Body of pancreas (tissue), 4 donors: ENCODE results near the gene ASCC3. TPM values are rescaled to one million over a fixed set of nuclear protein-coding genes. Genes with fewer than 3 reads are reported as not detected.

Source experiments
- ATAC-seq: fragments of 150-250 bp; one replicate; pipeline ENCODE4 v1.9.1; 2016
- DNase-seq, 4 donors: peaks; one replicate each; pipeline ENCODE4 v3.0.0-alpha.2; 2019
- H3K27ac ChIP-seq, 4 donors: fragments of 200-600 bp; sonication (generic); 1 replicate in 3 of 4; 2 replicates in 1 of 4; pipeline versions ENCODE4 v1.5.1 to v1.6.1; 2016 to 2019; ENCODE audit warnings: mild to moderate bottlenecking in 1 of 4, mixed read lengths in 1 of 4, moderate library complexity in 1 of 4
- H3K27me3 ChIP-seq, 2 donors: fragments of 200-600 bp; sonication (generic); one replicate each; pipeline ENCODE4 v1.6.0; 2016; ENCODE audit warnings: mild to moderate bottlenecking in 1 of 2
- H3K36me3 ChIP-seq, 2 donors: fragments of 200-600 bp; sonication (generic); replicated peaks in 1 of 2; 2 replicates each; pipeline ENCODE4 v1.5.1; 2016; ENCODE audit warnings: low read depth in 2 of 2; ENCODE audit not compliant: insufficient read depth in 1 of 2
- H3K4me1 ChIP-seq: fragments of 200-600 bp; sonication (generic); one replicate; pipeline ENCODE4 v1.6.0; 2016
- H3K4me3 ChIP-seq, 2 donors: fragments of 200-600 bp; sonication (generic); 1 replicate in 1 of 2; 2 replicates in 1 of 2; pipeline ENCODE4 v1.5.1; 2016 to 2019
- H3K9me3 ChIP-seq, 3 donors: fragments of 200-600 bp; sonication (generic); 1 replicate in 2 of 3; 2 replicates in 1 of 3; pipeline ENCODE4 v1.5.1; 2016
- CTCF ChIP-seq, 7 experiments: fragments of 450-650 bp in 4 of 7; fragments of 200-600 bp in 3 of 7; sonication (generic) in 3 of 7; IDR thresholded peaks; one replicate each; pipeline ENCODE4 v1.5.1; 2016 to 2019; ENCODE audit warnings: antibody characterized with exemption in 7 of 7
- POLR2A ChIP-seq, 3 donors: fragments of 450-650 bp; IDR thresholded peaks; one replicate each; pipeline ENCODE4 v1.6.1; 2016; ENCODE audit warnings: antibody characterized with exemption in 3 of 3, mild to moderate bottlenecking in 2 of 3
- WGBS, 2 donors: methylation state at CpG; one replicate each; pipeline ENCODE4 v1.1.5; 2017; 5-methylcytosine and 5-hydroxymethylcytosine counted together
- intact Hi-C: fragments of 100-400 bp; cut with DNase I; formaldehyde crosslinking; loops from one replicate; pipeline ENCODE4 v1.15.1; 2023
- total RNA-seq, 2 donors: library from RNA; depleted of rRNA; stranded (reverse); fragments of >200 nt; gene quantifications; one replicate each; pipeline ENCODE4 v1.1.0, GENCODE V29; 2016

The ASCC3 gene
- total RNA-seq, 2 donors from 2014 or later = 16.8 to 26.5 TPM

DNA sequence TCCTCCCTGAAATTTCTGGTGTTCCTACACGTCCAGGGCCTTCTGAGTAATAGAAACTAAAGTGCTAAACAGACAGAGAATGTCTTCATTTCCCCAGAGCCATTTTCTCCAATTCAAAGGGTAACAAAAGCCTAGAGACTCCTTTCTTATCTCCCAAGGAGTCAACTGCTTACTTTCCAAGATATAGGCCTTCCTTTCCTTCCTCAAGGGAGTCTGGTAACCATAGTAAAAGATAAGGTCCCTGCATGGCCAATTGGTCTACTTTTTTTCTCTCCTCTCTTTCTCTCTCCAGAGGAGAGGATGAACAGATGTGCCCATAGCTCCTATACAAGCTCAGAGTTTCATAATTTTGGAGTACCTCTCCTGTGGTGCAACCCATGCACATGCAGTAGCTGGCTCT, 185.7 kb downstream of the ASCC3 start:
- whole genome bisulfite sequencing, 2 donors = 79 to 89% methylated on average over 1 of the region's 1 CpG
- intact Hi-C loops = no loop called here
- Histone ChIP-seq H3K36me3 (no peaks in the 10 kb centered on the region), H3K9me3 (no peaks in the 10 kb centered on the region), H3K27me3 (no peaks in the 10 kb centered on the region), H3K4me1 (no peaks in the 10 kb centered on the region), H3K4me3 (no peak overlapping the region), H3K27ac (no peak overlapping the region)
- no peak for TF ChIP-seq POLR2A (IDR thresholded peaks at IDR 0.05)
- TF ChIP-seq CTCF (IDR thresholded peaks at IDR 0.05) = no peak
- ATAC-seq (no peak), DNase-seq (no peak)

GRCh38 chr6:100693249-100693927, 187.7 kb downstream of the ASCC3 start:
- DNase-seq (no peak), ATAC-seq (no peak)
- H3K27ac ChIP-seq = no peak overlapping the region
- no peaks in the 10 kb centered on the region for H3K27me3 ChIP-seq
- WGBS, 2 donors = 91 to 100% methylated on average over 1 of the region's 1 CpG
- H3K36me3 ChIP-seq = no peaks in the 10 kb centered on the region
- no peak for TF ChIP-seq POLR2A (IDR thresholded peaks at IDR 0.05)
- no peak for TF ChIP-seq CTCF (IDR thresholded peaks at IDR 0.05)
- H3K9me3 ChIP-seq = no peaks in the 10 kb centered on the region
- H3K4me3 ChIP-seq = no peak overlapping the region
- H3K4me1 ChIP-seq = no peaks in the 10 kb centered on the region
- intact Hi-C loops = no loop called here

DNA sequence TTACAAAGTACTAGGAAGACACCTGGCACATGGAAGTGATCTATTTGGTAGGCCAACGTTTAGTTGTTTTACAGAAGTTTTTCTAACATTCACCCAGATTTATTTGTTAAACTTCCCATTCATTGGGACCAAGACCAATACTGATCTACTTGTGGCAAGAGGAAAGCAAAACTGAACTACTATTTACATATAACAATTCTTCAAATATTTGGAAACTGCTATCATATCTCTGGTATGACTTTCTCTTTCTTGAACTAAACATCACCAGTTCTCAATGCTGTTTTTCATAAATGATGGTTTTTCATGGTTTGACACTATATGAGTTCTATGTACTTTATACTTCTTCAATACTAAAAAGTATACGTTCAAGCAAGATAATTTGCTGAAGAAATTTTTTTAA, 189.2 kb downstream of the ASCC3 start:
- Histone ChIP-seq H3K27ac (no peak overlapping the region), H3K9me3 (no peaks in the 10 kb centered on the region), H3K4me3 (no peak overlapping the region), H3K4me1 (no peaks in the 10 kb centered on the region), H3K27me3 (no peaks in the 10 kb centered on the region), H3K36me3 (no peaks in the 10 kb centered on the region)
- no peak for TF ChIP-seq POLR2A (IDR thresholded peaks at IDR 0.05)
- TF ChIP-seq CTCF (IDR thresholded peaks at IDR 0.05) = no peak
- intact Hi-C loops = no loop called here
- ATAC-seq (no peak), DNase-seq (no peak)
- WGBS, 2 donors = 62 to 65% methylated on average over 2 of the region's 2 CpGs

- no peak for TF ChIP-seq CTCF (IDR thresholded peaks at IDR 0.05)
- TF ChIP-seq POLR2A (IDR thresholded peaks at IDR 0.05) = no peak
- H3K27ac ChIP-seq = no peak overlapping the region
- intact Hi-C loops = no loop called here
- ATAC-seq (no peak), DNase-seq (no peak)
- H3K36me3 ChIP-seq = no peaks in the 10 kb centered on the region
- no peaks in the 10 kb centered on the region for H3K4me1 ChIP-seq
- no peak overlapping the region for H3K4me3 ChIP-seq
- no peaks in the 10 kb centered on the region for H3K27me3 ChIP-seq
- H3K9me3 ChIP-seq = no peaks in the 10 kb centered on the region
These were observed 194.9 kb downstream of the ASCC3 start for GRCh38 chr6:100686216-100686615.

DNA sequence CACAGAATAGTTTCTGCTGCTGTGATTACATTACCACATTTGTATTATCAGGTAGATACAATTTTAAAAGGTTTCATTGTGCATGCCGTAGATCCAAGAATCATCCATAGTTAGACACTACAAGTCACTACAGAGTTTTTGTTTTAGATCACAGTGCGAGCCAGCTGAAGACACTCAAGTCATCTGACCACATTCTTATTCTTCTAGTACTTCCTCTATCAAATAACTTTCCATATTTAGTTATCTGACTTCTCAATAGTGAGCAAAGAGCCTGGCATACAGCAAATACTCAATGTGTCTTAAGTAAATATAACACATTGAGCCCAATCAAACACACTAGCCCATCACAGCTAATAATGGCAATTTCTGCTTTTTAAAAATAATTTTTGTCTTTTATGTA, 195.4 kb downstream of the ASCC3 start:
- TF ChIP-seq POLR2A (IDR thresholded peaks at IDR 0.05) (no peak), CTCF (IDR thresholded peaks at IDR 0.05) (no peak)
- H3K9me3 ChIP-seq = no peaks in the 10 kb centered on the region
- no peaks in the 10 kb centered on the region for H3K27me3 ChIP-seq
- H3K4me1 ChIP-seq = no peaks in the 10 kb centered on the region
- no peak overlapping the region for H3K4me3 ChIP-seq
- no peak for DNase-seq
- H3K36me3 ChIP-seq = no peaks in the 10 kb centered on the region
- 95 to 100% methylated on average over 2 of the region's 2 CpGs for WGBS, 2 donors
- no peak for ATAC-seq
- H3K27ac ChIP-seq = no peak overlapping the region
- intact Hi-C loops = no loop called here
